Lower leg skin (tissue), 3 donors: ENCODE results near the gene TMEM214.

Source experiments
- CTCF ChIP-seq, 3 donors: fragments of 450-650 bp; IDR thresholded peaks; one replicate each; pipeline ENCODE4 v1.5.1; 2016; ENCODE audit warnings: antibody characterized with exemption in 3 of 3, mild to moderate bottlenecking in 3 of 3, moderate library complexity in 2 of 3
- POLR2A ChIP-seq, 2 donors: fragments of 450-650 bp; IDR thresholded peaks; one replicate each; pipeline ENCODE4 v1.6.1; 2016 to 2017; ENCODE audit warnings: antibody characterized with exemption in 2 of 2, mild to moderate bottlenecking in 1 of 2, moderate library complexity in 1 of 2

- no peak for TF ChIP-seq CTCF (IDR thresholded peaks at IDR 0.05)
- TF ChIP-seq POLR2A (IDR thresholded peaks at IDR 0.05) = no peak
Observed at GRCh38 chr2:26983746-26984145, 49.0 kb upstream of the TMEM214 start.
